ENCODE results near the gene KLF9. TPM values are rescaled to one million over a fixed set of nuclear protein-coding genes. Genes with fewer than 3 reads are reported as not detected.

Gene KLF9
- total and polyA plus RNA-seq, 9 donors = 15.1 to 171 (median 59.0) TPM

DNA sequence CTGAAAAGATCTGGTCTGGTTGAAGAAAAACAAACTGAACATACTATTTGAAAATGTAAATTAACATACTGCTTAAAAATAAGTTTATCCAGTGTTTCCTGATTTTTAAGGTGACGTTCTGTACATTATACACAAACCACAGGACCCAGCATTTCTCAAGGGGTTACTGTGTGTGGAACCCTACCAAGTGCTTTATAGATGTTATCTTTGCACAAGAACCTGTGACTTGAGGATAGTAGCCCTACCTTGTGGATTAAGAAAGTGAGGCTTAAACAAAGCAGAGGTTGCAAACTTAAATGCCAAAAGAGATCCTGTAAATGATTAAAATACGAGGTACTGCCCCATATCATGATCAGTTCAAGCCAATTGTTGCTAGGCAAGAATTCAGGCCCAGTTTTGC, 4.7 kb downstream of the KLF9 start:
- peak overlapping the region in 1 of 2 donors; percentile 100 for H3K27ac ChIP-seq
- TF ChIP-seq EP300 (IDR thresholded peaks at IDR 0.05) (no peak), POLR2A (IDR thresholded peaks at IDR 0.05) (no peak)
- TF ChIP-seq, protein P1, sequence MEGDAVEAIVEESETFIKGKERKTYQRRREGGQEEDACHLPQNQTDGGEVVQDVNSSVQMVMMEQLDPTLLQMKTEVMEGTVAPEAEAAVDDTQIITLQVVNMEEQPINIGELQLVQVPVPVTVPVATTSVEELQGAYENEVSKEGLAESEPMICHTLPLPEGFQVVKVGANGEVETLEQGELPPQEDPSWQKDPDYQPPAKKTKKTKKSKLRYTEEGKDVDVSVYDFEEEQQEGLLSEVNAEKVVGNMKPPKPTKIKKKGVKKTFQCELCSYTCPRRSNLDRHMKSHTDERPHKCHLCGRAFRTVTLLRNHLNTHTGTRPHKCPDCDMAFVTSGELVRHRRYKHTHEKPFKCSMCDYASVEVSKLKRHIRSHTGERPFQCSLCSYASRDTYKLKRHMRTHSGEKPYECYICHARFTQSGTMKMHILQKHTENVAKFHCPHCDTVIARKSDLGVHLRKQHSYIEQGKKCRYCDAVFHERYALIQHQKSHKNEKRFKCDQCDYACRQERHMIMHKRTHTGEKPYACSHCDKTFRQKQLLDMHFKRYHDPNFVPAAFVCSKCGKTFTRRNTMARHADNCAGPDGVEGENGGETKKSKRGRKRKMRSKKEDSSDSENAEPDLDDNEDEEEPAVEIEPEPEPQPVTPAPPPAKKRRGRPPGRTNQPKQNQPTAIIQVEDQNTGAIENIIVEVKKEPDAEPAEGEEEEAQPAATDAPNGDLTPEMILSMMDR (IDR thresholded peaks at IDR 0.05) = no peak
- peak overlapping the region; percentile 97 for H3K4me3 ChIP-seq
- WGBS, 3 donors = 38 to 64% (median 44%) methylated on average over 2 of the region's 2 CpGs
- peak in 1 of 5 donors; percentile 1 for DNase-seq
- no peaks in the 10 kb centered on the region for H3K9me3 ChIP-seq
- H3K4me1 ChIP-seq (ENCODE audit: insufficient read depth) = peaks cover 24% of the 10 kb centered on the region
- no peaks in the 10 kb centered on the region for H3K36me3 ChIP-seq
- H3K27me3 ChIP-seq = no peaks in the 10 kb centered on the region
- intact Hi-C loops (cut with DNase I) = loop anchor here in 2 of 4 donors (10.0 kb wide), 3 partner anchors 55 to 435 kb away; partner anchors contain the start of gene SMC5 (in 1 of the 2)

DNA sequence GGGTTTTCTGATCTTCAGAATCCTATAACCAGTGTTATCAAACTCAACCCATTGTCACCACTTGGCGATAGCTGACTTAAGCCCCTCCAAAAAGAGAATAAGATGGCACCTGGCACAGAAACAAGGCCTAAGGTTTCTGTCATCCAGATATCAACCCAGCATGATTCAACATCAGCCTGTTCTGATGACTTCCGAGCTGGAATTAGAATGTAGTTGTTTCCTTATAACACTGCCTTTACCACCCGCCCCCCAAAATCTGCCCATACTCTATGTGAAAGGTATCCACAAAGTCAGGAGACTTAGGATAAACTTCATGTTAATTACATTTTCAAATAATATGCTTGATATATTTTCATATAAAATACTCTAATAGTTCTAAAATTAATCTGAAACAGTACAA, 5.2 kb downstream of the KLF9 start:
- intact Hi-C loops (cut with DNase I) = loop anchor here in 2 of 4 donors (10.0 kb wide), 2 partner anchors 54 to 154 kb away; partner anchors contain the start of gene SMC5 (in 1 of the 2)
- Histone ChIP-seq H3K27ac (no peak overlapping the region), H3K9me3 (no peaks in the 10 kb centered on the region), H3K36me3 (no peaks in the 10 kb centered on the region), H3K4me1 (ENCODE audit: insufficient read depth) (peaks cover 25% of the 10 kb centered on the region), H3K27me3 (no peaks in the 10 kb centered on the region), H3K4me3 (peak overlapping the region; percentile 97)
- DNase-seq = peak in 1 of 5 donors; percentile 32
- TF ChIP-seq POLR2A (IDR thresholded peaks at IDR 0.05) = no peak
- TF ChIP-seq, protein P1 (IDR thresholded peaks at IDR 0.05) = no peak
- TF ChIP-seq EP300 (IDR thresholded peaks at IDR 0.05) = no peak
- 79 to 82% (median 79%) methylated on average over 3 of the region's 3 CpGs for WGBS, 3 donors

DNA sequence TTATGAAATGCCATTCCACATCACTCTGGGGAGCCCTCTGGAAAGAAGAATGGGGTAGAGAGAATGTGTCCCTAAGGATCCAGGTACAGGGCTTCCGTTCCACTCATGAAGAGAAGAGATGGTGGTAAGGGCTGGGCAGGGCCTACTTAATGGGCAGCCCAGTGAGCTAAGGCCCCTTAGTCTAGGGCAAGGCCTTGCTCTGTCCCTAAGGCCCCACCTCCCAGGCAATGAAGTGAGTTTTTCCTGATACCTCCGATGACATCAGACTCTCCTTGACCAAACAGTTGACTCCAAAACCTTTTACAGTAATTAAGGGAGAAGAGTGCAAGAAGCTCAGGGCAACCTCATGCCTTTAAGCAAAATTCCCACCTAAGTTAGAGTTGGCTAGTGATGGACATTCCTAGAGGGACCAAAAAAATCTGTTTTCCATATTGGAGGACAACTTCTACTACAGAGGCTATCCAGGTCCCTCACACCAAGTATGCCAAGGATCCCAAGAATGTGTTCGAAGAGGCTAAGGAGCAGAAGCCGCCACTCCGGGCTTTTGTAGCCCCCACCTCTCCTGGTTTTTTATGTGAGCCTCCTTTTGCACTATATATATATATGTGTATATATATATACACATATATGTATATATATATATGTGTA, 5.9 kb downstream of the KLF9 start:
- Histone ChIP-seq H3K4me1 (ENCODE audit: insufficient read depth) (peaks cover 32% of the 10 kb centered on the region), H3K27ac (no peak overlapping the region), H3K9me3 (no peaks in the 10 kb centered on the region), H3K4me3 (no peak overlapping the region), H3K27me3 (no peaks in the 10 kb centered on the region), H3K36me3 (no peaks in the 10 kb centered on the region)
- TF ChIP-seq EP300 (IDR thresholded peaks at IDR 0.05) (no peak), POLR2A (IDR thresholded peaks at IDR 0.05) (no peak)
- TF ChIP-seq, protein P1 (IDR thresholded peaks at IDR 0.05) = no peak
- peak in 1 of 5 donors; percentile 32 for DNase-seq
- intact Hi-C loops (cut with DNase I) = loop anchor here in 2 of 4 donors (10.0 kb wide), 2 partner anchors 54 to 154 kb away; partner anchors contain the start of gene SMC5 (in 1 of the 2)
- 67 to 85% (median 78%) methylated on average over 5 of the region's 5 CpGs for WGBS, 3 donors

DNA sequence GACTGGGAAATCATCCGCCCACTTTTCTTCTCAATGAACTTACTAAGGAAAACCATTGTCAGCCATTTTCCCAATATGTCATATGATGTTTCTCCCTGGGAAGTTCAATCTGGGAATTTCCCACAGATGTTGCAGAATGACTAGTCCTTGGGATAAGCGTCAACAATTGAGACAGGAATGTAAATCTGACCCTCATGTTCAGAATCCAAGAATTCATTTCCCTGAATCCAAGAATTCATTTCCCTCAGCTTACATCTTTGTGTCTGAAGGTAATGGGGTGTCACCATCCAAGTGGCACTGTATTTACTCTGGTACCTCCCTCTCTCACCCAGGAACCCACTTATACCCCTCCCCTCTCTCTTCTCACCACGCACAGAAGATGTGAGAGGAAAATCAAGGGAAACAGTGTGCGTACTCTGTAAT, 7.4 kb downstream of the KLF9 start:
- Histone ChIP-seq H3K4me3 (peak overlapping the region; percentile 25), H3K36me3 (no peaks in the 10 kb centered on the region), H3K27me3 (no peaks in the 10 kb centered on the region), H3K9me3 (no peaks in the 10 kb centered on the region), H3K4me1 (ENCODE audit: insufficient read depth) (peaks cover 41% of the 10 kb centered on the region), H3K27ac (peak overlapping the region; percentile 5 to 69)
- TF ChIP-seq, protein P1 (IDR thresholded peaks at IDR 0.05) = no peak
- no peak for TF ChIP-seq POLR2A (IDR thresholded peaks at IDR 0.05)
- no peak for TF ChIP-seq EP300 (IDR thresholded peaks at IDR 0.05)
- intact Hi-C loops (cut with DNase I) = loop anchor here in 2 of 4 donors (10.0 kb wide), 2 partner anchors 52 to 152 kb away; partner anchors contain the start of gene SMC5 (in 1 of the 2)
- peak in 1 of 5 donors; percentile 20 for DNase-seq
- 8 to 17% (median 11%) methylated on average over 4 of the region's 4 CpGs for WGBS, 3 donors

Measured in ovary (tissue), 9 donors.